Renal cortex interstitium (tissue), 15 donors: Measurements from ENCODE around the gene RUSC1. TPM values are rescaled to one million over a fixed set of nuclear protein-coding genes. Genes with fewer than 3 reads are reported as not detected.

Source experiments
- DNase-seq, 11 donors: peaks; one replicate each; pipeline ENCODE4 v3.0.0-alpha.2; 2013; ENCODE audit warnings: low read depth in 9 of 11, low spot score in 4 of 11; ENCODE audit errors: extremely low read depth in 1 of 11
- long read RNA-seq, 16 experiments: transcript quantifications; one replicate each; lab custom pipeline, GENCODE V29; 2026
- polyA plus RNA-seq, 3 donors: library from polyadenylated mRNA; unstranded; fragments of 120-200 nt; gene quantifications; one replicate each; pipeline ENCODE4 v1.2.1, GENCODE V29; 2013; ENCODE audit not compliant: insufficient read length in 3 of 3

The RUSC1 gene, protein sequence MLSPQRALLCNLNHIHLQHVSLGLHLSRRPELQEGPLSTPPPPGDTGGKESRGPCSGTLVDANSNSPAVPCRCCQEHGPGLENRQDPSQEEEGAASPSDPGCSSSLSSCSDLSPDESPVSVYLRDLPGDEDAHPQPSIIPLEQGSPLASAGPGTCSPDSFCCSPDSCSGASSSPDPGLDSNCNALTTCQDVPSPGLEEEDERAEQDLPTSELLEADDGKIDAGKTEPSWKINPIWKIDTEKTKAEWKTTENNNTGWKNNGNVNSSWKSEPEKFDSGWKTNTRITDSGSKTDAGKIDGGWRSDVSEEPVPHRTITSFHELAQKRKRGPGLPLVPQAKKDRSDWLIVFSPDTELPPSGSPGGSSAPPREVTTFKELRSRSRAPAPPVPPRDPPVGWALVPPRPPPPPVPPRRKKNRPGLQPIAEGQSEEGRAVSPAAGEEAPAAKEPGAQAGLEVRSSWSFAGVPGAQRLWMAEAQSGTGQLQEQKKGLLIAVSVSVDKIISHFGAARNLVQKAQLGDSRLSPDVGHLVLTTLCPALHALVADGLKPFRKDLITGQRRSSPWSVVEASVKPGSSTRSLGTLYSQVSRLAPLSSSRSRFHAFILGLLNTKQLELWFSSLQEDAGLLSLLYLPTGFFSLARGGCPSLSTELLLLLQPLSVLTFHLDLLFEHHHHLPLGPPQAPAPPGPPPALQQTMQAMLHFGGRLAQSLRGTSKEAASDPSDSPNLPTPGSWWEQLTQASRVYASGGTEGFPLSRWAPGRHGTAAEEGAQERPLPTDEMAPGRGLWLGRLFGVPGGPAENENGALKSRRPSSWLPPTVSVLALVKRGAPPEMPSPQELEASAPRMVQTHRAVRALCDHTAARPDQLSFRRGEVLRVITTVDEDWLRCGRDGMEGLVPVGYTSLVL
- 10 to 100 TPM; 30.2 to 38.1 (median 34.2) TPM for polyA plus RNA-seq
- long read RNA-seq, donor 1, partial matches to known transcripts: 7 of 10 reads
- long read RNA-seq, donor 1, other reads (novel, unspliced or antisense): 0 of 10 reads
- long read RNA-seq, donor 2, partial matches to known transcripts: 0 of 7 reads
- long read RNA-seq, donor 2, other reads (novel, unspliced or antisense): 0 of 7 reads
- long read RNA-seq, donor 3, partial matches to known transcripts: 20 of 30 reads
- long read RNA-seq, donor 3, other reads (novel, unspliced or antisense): 0 of 30 reads
- long read RNA-seq, donor 4, partial matches to known transcripts: 0 of 4 reads
- long read RNA-seq, donor 4, other reads (novel, unspliced or antisense): 0 of 4 reads
- long read RNA-seq, donor 5: 0 reads
- long read RNA-seq, donor 6, partial matches to known transcripts: 0 of 5 reads
- long read RNA-seq, donor 6, other reads (novel, unspliced or antisense): 0 of 5 reads
- long read RNA-seq, donor 7, partial matches to known transcripts: 11 of 18 reads
- long read RNA-seq, donor 7, other reads (novel, unspliced or antisense): 0 of 18 reads
- long read RNA-seq, donor 8, partial matches to known transcripts: 28 of 40 reads
- long read RNA-seq, donor 8, other reads (novel, unspliced or antisense): 0 of 40 reads
- long read RNA-seq, donor 9, partial matches to known transcripts: 0 of 2 reads
- long read RNA-seq, donor 9, other reads (novel, unspliced or antisense): 0 of 2 reads
- long read RNA-seq, donor 10, partial matches to known transcripts: 7 of 13 reads
- long read RNA-seq, donor 10, other reads (novel, unspliced or antisense): 0 of 13 reads
- long read RNA-seq, donor 11, partial matches to known transcripts: 0 of 4 reads
- long read RNA-seq, donor 11, other reads (novel, unspliced or antisense): 0 of 4 reads
- long read RNA-seq, donor 12, partial matches to known transcripts: 0 of 2 reads
- long read RNA-seq, donor 12, other reads (novel, unspliced or antisense): 0 of 2 reads
- long read RNA-seq, donor 13, partial matches to known transcripts: 0 of 7 reads
- long read RNA-seq, donor 13, other reads (novel, unspliced or antisense): 0 of 7 reads
- long read RNA-seq, donor 14, partial matches to known transcripts: 0 of 6 reads
- long read RNA-seq, donor 14, other reads (novel, unspliced or antisense): 0 of 6 reads
- long read RNA-seq, donor 15, partial matches to known transcripts: 0 of 1 reads
- long read RNA-seq, donor 15, other reads (novel, unspliced or antisense): 0 of 1 reads
- long read RNA-seq, donor 16, transcript RUSC1-214 (8 exons, 1,700 nt): minor isoform, 5 of 33 reads
- long read RNA-seq, donor 16, transcript RUSC1-203 (9 exons, 1,968 nt): major isoform, 8 of 33 reads
- long read RNA-seq, donor 16, partial matches to known transcripts: 11 of 33 reads
- long read RNA-seq, donor 16, other reads (novel, unspliced or antisense): 0 of 33 reads

DNA sequence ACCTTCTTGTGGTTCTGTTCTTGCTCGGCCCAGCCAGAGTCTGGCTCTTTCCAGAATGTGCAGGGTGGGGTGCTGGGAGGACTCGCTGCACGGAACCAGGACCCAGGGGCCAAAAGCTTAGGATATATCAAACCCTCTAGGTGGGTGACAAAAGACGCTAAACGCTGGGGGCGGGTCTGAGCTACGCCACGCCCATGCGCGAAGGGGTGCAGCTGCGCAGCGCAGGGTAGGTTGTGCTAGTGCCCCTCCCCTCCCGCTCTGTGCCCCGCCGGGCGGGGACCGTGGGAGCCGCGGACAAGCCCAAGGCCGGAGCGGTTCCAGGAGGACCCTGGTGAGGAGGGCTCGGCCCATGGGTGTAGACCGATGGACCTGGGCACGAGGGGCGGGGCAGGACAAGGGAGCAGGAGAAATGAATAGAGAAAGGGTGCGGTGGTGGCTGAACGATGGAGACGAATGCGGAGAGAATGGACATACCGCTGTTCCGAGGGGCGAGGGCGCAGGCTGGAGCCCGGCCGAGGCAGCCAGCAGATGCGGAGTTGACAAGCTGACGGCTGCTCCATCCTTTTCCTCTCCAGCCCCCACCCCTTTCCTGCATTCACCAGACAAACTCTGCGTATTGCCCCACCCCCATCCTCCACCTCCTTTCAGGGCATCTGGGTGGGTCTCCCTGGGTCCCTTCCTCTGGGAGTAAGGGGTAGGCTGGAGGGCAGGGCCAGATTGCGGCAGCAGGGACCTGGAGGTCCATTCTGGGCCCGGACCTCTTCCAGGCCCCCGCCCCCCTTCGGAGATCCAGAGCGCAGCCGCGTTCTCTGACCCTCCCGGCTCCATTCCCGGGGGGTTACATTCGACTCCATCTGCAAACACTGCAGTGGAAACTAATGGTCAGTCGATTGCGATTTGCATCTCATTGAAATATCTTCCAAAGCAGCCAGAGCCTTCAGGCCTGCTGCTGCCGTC is at the start of gene RUSC1:
TSS of gene RUSC1 (plus strand) at position 234 of the 957 bp plus-strand sequence. CDS start 880 bp downstream, outside the sequence.
- DNase-seq: peak in 2 of 11 donors; percentile 63 to 70

DNA sequence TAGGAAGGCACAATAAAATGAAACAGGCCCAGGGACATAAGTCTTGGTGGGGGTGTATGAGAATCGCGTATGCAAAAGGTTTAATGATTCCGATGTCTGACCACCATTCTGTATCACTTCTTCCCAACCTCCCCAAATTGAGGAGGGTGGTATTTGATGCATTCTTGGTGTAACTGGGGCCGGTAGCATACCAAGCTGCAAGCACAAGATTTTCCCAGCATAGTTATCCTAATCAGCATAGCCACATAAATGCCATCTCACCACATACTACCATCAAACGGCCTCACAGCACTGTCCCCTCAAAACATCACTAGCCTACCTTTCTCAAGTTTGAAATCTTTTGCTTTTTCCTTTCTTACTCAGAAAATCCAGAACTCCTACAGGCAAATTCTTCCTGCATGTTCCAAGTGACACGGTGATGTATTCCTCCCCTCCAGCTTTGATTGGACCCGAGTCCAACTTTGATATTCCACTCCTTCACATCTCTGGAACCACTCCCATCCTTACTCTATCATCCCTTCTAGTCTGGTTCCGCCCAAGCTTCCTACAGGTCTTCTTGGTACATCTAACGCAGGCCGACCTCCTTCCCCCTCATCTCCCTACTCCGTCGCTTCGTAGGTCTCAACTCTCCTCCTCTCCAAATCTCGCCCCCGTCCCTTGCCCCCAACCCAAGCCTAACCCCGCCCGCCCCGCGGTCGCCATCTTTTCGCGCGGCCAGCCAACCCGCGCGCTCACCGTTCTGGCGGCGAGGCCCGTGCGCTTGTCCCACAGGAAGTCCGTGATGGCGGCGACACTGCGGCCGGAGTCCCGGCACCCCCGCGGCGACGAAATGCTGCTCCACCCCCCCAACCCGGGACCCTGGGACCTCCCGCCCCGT is 48.0 kb upstream of the RUSC1 start:
- DNase-seq: peak in 2 of 11 donors; percentile 37 to 49

DNA sequence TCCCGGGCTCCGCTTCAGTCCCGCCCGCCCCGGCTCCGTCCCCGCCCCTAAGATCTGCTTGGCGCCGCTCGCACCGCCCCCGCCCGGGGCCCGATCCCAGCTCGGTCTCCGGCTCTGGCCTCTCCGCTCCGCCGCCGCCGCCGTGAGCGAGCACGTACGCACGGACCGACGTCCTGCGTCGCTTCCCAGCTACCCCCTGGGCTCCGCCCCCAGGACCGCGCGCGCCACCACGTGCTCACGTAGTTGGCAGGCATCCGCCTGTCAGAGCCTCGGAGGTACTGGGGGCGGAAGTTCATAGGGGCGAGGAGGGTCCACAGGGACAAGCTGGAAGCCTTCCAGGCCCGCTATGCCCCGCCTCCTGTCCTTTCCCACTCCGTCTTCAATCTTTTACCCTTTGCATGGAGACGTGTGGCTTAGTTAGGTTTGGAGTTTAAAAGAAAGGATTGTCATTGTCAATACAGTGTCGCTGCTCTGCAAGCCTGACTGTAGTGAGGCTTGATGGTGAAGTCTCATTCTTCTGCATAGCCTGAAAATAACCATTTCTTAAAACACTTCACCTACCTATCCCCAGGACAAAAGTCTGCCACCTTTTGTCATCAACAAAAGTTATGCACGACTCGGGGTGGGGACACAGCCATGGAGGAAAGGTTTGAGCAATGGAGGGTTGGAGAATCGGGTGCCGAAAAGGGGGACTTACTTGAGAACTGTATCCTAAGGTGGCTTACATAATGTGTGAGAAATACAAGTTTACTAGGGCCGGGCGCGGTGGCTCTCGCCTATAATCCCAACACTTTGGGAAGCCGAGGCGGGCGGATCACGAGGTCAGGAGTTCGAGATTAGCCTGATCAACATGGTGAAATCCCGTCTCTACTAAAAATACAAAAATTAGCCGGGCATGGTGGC is 47.1 kb upstream of the RUSC1 start, which contains the start of gene CLK2:
TSS of gene CLK2 (minus strand) at position 162 of the 903 bp plus-strand sequence. CDS start 2,527 bp downstream, outside the sequence.
- peak; percentile 86 to 96 (median 92) for DNase-seq

DNA sequence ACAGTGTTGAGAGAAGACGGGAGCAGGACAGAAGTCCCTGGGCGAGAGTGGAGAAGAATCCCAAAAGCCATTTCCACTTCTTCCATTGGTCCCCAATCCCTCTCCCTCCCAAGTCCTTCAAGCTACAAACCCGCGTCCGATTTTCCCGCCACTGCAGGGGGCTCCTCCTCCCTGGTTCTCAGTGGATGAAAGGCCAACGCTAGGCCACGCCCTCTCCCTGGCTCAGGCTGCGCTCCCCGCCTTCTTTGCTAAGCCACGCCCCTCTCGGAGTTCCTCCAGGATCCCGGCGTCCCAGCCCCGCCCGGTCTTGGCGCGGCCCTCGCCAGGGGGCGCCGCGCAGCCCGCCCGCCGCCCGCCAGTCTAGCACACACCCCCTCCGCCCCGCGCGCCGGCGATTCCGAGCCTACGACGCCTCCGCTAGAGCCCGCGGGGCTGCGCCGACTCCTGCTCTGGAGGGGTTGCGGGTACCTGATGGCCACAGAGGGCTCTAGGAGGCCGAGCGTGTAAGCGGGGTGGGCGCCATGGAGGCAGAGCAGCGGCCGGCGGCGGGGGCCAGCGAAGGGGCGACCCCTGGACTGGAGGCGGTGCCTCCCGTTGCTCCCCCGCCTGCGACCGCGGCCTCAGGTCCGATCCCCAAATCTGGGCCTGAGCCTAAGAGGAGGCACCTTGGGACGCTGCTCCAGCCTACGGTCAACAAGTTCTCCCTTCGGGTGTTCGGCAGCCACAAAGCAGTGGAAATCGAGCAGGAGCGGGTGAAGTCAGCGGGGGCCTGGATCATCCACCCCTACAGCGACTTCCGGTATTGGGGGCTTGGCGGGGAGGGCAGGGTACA is 43.4 kb upstream of the RUSC1 start, which contains the start of gene HCN3:
TSS of gene HCN3 (plus strand) at position 394 of the 832 bp plus-strand sequence. CDS start at position 522, 128 bp downstream.
- DNase-seq: peak; percentile 88 to 98 (median 96)

DNA sequence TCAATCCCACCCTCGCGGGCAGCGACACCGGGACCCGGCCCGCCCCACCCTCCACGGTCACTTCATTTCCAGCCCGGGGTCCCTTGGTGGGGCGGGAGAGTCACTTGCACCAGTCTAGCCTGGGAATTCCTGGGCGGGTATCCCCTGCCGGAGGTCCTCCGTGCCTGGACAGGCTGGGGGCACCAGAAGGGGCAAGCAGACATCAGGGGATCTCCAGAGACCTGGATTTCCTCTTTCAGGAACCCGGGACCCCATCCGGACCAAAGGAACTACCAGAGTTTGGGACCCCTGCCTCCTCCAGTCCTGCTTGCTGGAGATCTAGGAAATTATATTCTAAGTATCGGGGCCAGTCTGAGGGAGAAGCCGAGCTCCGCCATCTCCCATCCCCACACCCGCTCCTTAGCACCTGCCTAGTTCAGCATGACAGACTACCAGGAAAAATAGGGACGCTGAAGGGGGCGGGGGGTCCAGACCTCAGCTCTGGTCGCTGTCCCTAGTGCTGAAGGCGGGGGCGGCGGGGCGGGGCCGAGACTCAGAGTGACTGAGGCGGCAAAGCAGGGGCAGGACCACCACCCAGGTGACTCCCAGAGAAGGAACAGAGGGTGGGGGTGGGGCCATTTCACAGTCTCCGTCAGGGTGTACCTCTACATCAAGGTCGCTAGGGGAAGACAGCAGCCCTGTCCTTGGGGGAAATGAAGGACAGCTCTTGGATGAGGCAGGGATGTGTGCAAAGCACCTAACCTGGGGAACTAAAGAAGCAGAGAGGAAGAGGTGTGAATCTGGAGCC is 42.6 kb upstream of the RUSC1 start:
- peak in 8 of 11 donors; percentile 57 to 80 (median 64) for DNase-seq

DNA sequence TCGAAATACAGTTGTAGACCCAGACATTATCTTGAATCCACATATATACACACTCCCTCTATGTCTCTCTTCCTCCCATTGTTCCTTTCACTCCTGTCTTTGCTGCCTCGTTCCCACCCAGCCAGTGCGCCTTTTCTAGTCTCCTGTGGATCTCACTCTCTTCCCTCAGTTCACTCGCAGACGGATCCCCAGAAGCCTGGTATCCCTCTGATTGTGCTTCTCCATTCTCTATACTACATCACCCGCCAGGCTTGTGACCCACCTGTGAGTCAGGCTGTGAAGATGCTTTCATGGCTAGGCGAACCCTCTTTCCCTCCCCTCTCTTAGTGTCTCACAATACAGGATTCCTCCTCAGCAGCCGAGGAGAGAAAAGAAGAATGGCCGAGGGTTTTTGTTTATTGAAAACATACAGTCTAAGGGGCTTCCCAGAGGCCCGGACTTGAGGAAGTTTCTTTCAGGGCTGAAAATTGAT is 42.0 kb upstream of the RUSC1 start:
- DNase-seq: no peak

DNA sequence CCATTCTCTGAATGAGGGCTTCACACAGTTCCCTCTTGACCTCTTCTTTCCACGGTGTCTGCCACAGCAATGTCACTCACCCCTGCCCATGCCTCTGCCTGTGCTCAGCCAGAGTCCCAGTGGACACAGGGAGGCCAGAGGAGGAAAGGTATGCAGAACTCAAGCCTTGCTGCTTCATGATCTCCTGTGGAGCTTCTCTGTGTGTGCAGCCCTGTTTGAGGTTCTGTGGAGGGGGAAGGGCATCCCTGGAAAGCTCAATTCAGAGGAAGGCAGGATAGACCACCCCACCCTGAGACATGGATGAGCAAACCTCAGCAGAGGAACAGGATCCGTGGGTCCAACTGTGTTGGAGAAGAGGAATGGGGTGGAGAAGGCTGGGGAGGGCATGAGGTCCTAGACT is 41.4 kb upstream of the RUSC1 start:
- no peak for DNase-seq

DNA sequence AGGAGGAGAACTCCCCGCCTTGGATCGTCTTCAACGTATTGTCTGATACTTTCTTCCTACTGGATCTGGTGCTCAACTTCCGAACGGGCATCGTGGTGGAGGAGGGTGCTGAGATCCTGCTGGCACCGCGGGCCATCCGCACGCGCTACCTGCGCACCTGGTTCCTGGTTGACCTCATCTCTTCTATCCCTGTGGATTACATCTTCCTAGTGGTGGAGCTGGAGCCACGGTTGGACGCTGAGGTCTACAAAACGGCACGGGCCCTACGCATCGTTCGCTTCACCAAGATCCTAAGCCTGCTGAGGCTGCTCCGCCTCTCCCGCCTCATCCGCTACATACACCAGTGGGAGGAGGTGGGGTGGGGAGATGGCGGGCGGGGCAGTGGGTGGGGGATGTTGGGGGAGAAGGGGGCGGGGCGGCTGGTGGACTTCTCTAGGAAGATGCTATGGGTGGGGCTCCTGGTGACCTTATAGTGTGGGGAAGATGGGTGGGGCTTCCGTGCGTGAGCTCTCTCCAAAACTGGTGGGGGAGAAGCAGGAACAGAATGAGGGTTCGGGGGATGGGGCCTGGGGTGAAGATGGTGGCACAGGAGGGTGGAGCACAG is 38.1 kb upstream of the RUSC1 start:
- no peak for DNase-seq

DNA sequence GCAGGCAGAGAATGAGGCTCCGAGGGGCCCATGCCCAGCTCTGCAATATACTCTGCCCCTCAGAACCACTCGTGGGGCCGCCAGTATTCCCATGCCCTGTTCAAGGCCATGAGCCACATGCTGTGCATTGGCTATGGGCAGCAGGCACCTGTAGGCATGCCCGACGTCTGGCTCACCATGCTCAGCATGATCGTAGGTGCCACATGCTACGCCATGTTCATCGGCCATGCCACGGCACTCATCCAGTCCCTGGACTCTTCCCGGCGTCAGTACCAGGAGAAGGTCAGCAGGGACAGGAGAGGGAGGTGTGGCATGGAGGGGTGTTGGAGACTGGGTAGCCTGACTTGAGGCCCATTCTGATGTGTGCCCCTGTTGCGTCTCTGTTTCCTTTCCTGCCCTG is 36.2 kb upstream of the RUSC1 start:
- DNase-seq: no peak

DNA sequence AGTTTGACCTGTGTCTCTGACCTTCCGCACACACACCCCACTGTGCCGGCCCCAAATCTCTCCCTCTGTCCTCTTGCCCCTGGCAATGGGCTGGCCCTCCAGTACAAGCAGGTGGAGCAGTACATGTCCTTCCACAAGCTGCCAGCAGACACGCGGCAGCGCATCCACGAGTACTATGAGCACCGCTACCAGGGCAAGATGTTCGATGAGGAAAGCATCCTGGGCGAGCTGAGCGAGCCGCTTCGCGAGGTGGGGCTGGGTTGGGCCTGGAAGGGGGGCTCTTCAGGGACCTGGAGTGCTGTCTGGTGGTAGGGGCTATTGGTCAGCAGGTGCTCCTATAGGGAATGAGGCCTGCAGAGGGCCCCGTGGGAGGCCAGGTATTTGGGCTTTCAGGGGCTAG is 35.6 kb upstream of the RUSC1 start:
- no peak for DNase-seq

DNA sequence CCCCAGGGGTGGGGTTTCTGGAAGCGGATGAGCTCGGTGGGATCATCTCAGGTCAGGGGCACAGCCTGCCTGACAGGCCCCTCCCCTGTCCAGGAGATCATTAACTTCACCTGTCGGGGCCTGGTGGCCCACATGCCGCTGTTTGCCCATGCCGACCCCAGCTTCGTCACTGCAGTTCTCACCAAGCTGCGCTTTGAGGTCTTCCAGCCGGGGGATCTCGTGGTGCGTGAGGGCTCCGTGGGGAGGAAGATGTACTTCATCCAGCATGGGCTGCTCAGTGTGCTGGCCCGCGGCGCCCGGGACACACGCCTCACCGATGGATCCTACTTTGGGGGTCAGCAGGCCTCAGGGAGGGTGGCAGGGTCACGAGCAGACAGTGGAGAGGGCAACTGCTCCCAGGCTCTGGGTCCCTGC is 35.1 kb upstream of the RUSC1 start:
- no peak for DNase-seq

DNA sequence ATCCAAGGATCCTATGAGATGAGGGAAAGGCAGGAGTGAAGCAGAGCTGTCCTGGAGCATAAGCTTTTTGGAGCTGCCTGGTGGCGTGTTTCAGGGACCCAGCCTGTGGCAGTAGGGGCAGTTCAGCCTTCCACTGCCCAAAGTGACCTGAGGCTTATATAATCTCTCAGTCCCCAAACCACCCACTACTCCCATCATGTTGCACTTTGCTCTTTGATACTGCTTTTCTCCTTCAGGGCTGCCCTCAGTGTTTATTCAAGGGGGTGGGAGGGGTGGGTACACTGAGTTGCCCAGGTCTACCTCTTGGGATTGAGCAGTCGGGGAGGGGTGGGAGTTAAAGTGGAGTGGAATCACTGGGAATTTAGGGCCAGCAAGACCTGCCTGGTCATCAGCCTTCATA is 34.1 kb upstream of the RUSC1 start:
- DNase-seq: no peak
